Large intestine (tissue), 3 donors: Measurements from ENCODE around the gene ESRRA. TPM values are rescaled to one million over a fixed set of nuclear protein-coding genes. Genes with fewer than 3 reads are reported as not detected.
"Not testable (repeated sequence)": the region's sequence is repeated elsewhere in the genome, so short reads cannot be mapped to it uniquely, and the experiment has no call there.

Experiments used
- DNase-seq, 2 donors: peaks; one replicate each; pipeline versions ENCODE4 v3.0.0 to v3.0.0-alpha.2; 2013
- H3K27ac ChIP-seq: one replicate; pipeline ENCODE4 v1.5.1; 2013; ENCODE audit warnings: low read length
- H3K27me3 ChIP-seq: 2 replicates; pipeline ENCODE4 v1.6.1; 2013; ENCODE audit warnings: low read length; ENCODE audit not compliant: control insufficient read depth, insufficient read depth
- H3K36me3 ChIP-seq: 2 replicates; pipeline ENCODE4 v1.6.1; 2013; ENCODE audit warnings: low read length; ENCODE audit not compliant: control insufficient read depth, insufficient read depth
- H3K4me1 ChIP-seq: one replicate; pipeline ENCODE4 v1.6.1; 2013; ENCODE audit warnings: low read length; ENCODE audit not compliant: control insufficient read depth, insufficient read depth
- H3K4me3 ChIP-seq: one replicate; pipeline ENCODE4 v1.5.1; 2013; ENCODE audit warnings: low read length
- H3K9me3 ChIP-seq: one replicate; pipeline ENCODE4 v1.6.1; 2013; ENCODE audit warnings: mild to moderate bottlenecking, low read depth, low read length, moderate library complexity; ENCODE audit not compliant: control insufficient read depth
- WGBS: methylation state at CpG from one replicate; pipeline ENCODE4 v1.1.5; 2013; ENCODE audit warnings: low lambda C conversion rate; ENCODE audit not compliant: insufficient coverage; 5-methylcytosine and 5-hydroxymethylcytosine counted together
- polyA plus RNA-seq: library from polyadenylated mRNA; unstranded; fragments of 120-200 nt; gene quantifications from one replicate; pipeline ENCODE4 v1.2.1, GENCODE V29; 2013

Gene ESRRA
- polyA plus RNA-seq, 1 donor: 83.2 TPM

DNA sequence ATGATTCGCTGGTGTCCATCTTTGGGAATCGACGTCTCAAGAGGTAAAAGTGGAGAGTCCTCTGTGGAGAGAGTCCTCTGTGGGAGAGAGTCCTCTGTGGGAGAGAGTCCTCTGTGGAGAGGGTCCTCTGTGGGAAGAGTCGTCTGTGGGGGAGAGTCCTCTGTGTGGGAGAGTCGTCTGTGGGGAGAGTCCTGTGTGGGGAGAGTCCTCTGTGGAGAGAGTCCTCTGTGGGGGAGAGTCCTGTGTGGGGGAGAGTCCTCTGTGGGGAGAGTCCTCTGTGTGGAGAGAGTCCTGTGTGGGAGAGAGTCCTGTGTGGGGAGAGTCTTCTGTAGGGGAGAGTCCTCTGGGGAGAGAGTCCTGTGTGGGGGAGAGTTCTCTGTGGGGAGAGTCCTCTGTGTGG lies 15.7 kb downstream of the ESRRA start:
- Histone ChIP-seq H3K36me3 (peaks cover 23% of the 10 kb centered on the region), H3K27ac (peak overlapping the region; percentile 88)
- no CpG with 5 or more reads among the region's 5 CpGs for WGBS

DNA sequence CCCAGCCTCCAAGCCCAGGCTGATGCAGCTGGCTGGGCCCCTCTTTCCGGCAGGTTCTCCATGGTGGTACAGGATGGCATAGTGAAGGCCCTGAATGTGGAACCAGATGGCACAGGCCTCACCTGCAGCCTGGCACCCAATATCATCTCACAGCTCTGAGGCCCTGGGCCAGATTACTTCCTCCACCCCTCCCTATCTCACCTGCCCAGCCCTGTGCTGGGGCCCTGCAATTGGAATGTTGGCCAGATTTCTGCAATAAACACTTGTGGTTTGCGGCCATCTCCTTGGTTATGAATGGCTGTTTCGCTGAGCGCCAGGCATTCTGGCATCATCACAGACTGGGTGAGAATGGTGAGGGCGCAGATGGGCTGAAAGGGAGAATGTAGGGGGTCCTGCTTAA lies 16.2 kb downstream of the ESRRA start:
- Histone ChIP-seq H3K9me3 (no peaks in the 10 kb centered on the region), H3K4me3 (no peak overlapping the region), H3K27me3 (no peaks in the 10 kb centered on the region), H3K27ac (peak overlapping the region; percentile 88), H3K4me1 (peaks cover 42% of the 10 kb centered on the region), H3K36me3 (peaks cover 20% of the 10 kb centered on the region)
- DNase-seq: peak; percentile 65 to 80
- no CpG with 5 or more reads among the region's 5 CpGs for WGBS

More for the DNA sequence above, 15.7 kb downstream of the ESRRA start:
- Histone ChIP-seq H3K4me1 (peaks cover 47% of the 10 kb centered on the region), H3K4me3 (no peak overlapping the region), H3K27me3 (no peaks in the 10 kb centered on the region), H3K9me3 (no peaks in the 10 kb centered on the region)
- DNase-seq: no peak

DNA sequence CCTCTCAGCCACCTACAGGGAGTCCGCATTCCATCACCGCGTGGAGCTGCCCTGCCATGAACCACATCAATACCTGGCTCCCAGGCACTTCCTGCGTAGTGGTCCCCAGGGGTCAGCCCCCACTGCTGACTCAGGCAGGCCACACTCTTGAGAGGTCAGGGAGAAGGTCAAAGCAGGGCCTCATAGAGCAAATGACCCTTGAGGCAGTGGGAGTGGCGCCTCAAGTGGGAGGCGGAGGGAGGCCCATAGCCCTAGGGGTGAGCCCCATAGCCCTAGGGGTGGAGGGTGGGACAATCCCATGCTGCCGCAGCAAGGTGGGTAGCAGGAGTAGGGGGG lies 17.6 kb downstream of the ESRRA start:
- Histone ChIP-seq H3K36me3 (peaks cover 20% of the 10 kb centered on the region), H3K27me3 (no peaks in the 10 kb centered on the region), H3K27ac (no peak overlapping the region), H3K4me1 (peaks cover 39% of the 10 kb centered on the region), H3K4me3 (no peak overlapping the region), H3K9me3 (no peaks in the 10 kb centered on the region)
- WGBS: no CpG with 5 or more reads among the region's 7 CpGs
- no peak for DNase-seq

DNA sequence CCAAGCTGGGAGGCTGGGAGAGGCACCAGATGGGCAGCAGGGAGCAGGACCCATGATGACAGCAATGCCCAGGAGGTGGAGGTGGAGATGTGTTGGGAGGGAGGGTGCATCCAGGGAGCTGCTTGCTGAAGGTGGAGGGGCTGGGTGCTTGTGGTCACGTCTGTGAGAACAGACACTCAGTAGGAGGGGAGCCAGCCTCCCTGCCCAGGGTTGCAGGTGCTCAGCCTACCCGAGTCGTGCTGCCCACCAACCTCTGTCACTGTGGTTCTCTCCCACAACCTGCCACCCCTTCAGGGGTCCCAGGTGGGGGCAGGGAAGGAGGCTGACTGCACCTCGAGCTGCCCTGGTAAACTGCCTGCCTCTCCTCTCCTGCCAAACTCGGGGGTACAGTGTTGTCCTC lies 18.0 kb downstream of the ESRRA start:
- H3K27ac ChIP-seq: no peak overlapping the region
- peaks cover 39% of the 10 kb centered on the region for H3K4me1 ChIP-seq
- H3K27me3 ChIP-seq: no peaks in the 10 kb centered on the region
- H3K4me3 ChIP-seq: no peak overlapping the region
- no CpG with 5 or more reads among the region's 5 CpGs for WGBS
- no peaks in the 10 kb centered on the region for H3K9me3 ChIP-seq
- no peak for DNase-seq
- H3K36me3 ChIP-seq: peaks cover 20% of the 10 kb centered on the region

DNA sequence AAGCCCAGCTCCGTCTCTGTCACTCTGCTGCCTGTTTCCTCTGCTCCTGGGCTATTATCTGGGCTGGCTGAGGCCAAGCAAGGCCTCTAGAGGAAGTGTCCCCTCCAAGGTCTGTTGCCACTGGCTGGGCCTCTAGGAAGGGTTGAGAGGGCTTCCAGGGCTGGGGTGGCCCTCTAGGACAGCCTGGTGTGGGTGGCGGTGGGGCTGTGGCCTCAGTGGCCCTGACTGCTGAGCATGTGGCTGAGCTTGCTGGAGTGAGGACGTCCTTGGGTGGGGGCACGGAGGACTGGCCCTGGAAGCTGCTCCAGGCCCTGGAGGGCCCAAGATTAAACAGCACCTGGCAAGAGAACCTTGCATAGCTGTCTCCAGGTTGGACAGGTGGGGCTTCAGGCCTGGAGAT lies 18.7 kb downstream of the ESRRA start:
- DNase-seq, H3K27me3 ChIP-seq, H3K27ac ChIP-seq, H3K9me3 ChIP-seq, H3K4me3 ChIP-seq: not testable (repeated sequence)
- Histone ChIP-seq H3K4me1 (peaks cover 37% of the 10 kb centered on the region), H3K36me3 (peaks cover 20% of the 10 kb centered on the region)
- WGBS: no CpG with 5 or more reads among the region's 4 CpGs

GRCh38 chr11:64324692-64325469 lies 19.6 kb downstream of the ESRRA start:
- Histone ChIP-seq H3K27ac (no peak overlapping the region), H3K4me3 (no peak overlapping the region), H3K4me1 (peaks cover 36% of the 10 kb centered on the region), H3K27me3 (no peaks in the 10 kb centered on the region), H3K36me3 (peaks cover 20% of the 10 kb centered on the region), H3K9me3 (no peaks in the 10 kb centered on the region)
- WGBS: no CpG with 5 or more reads among the region's 11 CpGs
- no peak for DNase-seq

DNA sequence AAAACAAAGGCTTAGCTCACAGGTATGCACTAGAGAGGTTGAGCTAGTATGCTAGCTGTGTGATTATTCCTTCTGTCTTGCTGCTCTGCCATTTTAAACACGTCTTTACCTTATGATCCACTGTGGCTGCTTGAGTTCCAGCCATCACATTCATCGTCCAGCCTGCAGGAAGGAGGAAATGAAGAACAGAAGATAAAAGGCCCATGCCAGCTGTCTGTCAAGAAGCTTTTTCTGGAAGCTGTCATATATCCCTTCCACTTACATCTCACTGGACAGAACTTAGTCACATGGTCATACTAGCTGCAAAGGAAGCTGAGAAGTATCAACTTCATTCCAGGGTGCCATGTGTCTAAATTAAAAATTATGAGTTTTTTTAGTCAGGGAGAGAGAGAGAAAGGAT lies 22.1 kb downstream of the ESRRA start:
- H3K27ac ChIP-seq: no peak overlapping the region
- WGBS: 100% methylated on average over 1 of the region's 2 CpGs
- DNase-seq: no peak

DNA sequence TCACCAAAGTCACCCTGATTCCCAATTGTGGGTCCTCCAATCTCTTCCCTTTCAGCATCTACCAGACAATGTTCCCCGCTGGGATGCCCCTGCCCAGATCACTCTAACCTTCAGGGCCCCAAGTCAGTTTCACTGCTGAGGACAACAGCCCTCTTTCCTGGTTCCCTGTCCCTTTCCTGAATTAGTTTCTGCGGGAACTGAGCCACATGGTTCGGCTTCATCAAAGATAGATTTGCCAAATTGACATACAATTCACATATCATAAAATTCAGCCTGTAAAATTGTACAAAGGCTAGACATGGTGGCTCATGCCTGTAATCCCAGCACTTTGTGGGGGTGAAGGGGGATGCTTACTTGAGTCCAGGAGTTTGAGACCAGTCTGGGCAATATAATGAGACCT lies 22.7 kb downstream of the ESRRA start:
- no CpG with 5 or more reads among the region's 3 CpGs for WGBS
- no peaks in the 10 kb centered on the region for H3K9me3 ChIP-seq
- H3K27me3 ChIP-seq: no peaks in the 10 kb centered on the region
- DNase-seq: no peak
- no peak overlapping the region for H3K4me3 ChIP-seq
- H3K36me3 ChIP-seq: peaks cover 4% of the 10 kb centered on the region
- H3K4me1 ChIP-seq: peaks cover 18% of the 10 kb centered on the region
- H3K27ac ChIP-seq: no peak overlapping the region

More for the DNA sequence above, 22.1 kb downstream of the ESRRA start:
- Histone ChIP-seq H3K4me3 (no peak overlapping the region), H3K4me1 (peaks cover 23% of the 10 kb centered on the region), H3K27me3 (no peaks in the 10 kb centered on the region), H3K9me3 (no peaks in the 10 kb centered on the region), H3K36me3 (peaks cover 10% of the 10 kb centered on the region)

- peaks cover 26% of the 10 kb centered on the region for H3K4me1 ChIP-seq
- H3K9me3 ChIP-seq: no peaks in the 10 kb centered on the region
- no peaks in the 10 kb centered on the region for H3K27me3 ChIP-seq
- DNase-seq: no peak
- H3K36me3 ChIP-seq: no peaks in the 10 kb centered on the region
- H3K27ac ChIP-seq: no peak overlapping the region
- no peak overlapping the region for H3K4me3 ChIP-seq
- no CpG with 5 or more reads among the region's 11 CpGs for WGBS
Measured at GRCh38 chr11:64330888-64331287, 25.6 kb downstream of the ESRRA start.

GRCh38 chr11:64331569-64332371 lies 26.4 kb downstream of the ESRRA start:
- no peaks in the 10 kb centered on the region for H3K36me3 ChIP-seq
- H3K4me1 ChIP-seq: peaks cover 26% of the 10 kb centered on the region
- peak; percentile 61 to 71 for DNase-seq
- no CpG with 5 or more reads among the region's 20 CpGs for WGBS
- H3K4me3 ChIP-seq: no peak overlapping the region
- no peaks in the 10 kb centered on the region for H3K9me3 ChIP-seq
- H3K27me3 ChIP-seq: no peaks in the 10 kb centered on the region
- no peak overlapping the region for H3K27ac ChIP-seq
